HS-27A (cell line): ENCODE measurements around the gene GRID1.

Experiments
- DNase-seq: peaks from one replicate; pipeline ENCODE4 v3.0.0-alpha.2; 2012; ENCODE audit warnings: low read depth, missing footprints

Gene GRID1

DNA sequence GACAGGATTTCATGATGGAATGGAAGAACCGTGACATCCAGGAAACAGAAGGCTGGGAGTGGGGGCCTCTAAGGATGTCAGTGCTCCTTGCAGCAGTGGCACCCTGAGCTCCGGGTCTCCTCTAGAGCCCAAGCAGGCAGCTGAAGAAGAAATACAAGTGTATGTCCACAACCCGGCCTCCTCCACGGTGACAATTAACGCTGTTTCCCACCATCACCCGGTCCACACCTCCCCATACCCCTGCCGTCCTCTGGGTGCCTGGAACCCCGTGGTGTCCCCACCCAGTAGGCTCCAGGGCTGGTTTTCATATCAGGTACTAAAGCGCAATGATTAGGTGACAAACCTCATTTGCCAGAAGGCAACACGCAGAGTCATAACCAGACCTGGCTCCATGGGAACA lies 30.3 kb downstream of the GRID1 start:
- no peak for DNase-seq

DNA sequence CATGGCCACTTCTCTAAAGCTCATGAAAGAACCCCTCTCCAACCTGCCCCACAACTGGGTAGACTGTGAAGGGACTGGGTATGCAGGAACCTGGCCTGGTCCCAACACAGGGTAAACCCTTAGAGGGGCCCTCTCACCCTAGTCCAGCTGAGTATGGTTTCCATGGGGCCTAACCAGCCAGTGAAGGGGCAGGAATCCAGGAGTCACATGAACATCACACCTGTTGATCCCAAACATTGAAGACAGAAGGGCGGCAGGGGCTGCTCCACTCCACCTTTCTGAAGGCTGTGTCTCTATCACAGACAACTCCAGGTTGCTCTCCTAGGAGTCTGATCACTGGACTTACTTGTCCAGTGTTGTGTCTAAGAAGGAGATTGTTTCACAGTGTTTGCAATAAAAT lies 30.8 kb downstream of the GRID1 start:
- DNase-seq, result no peak

DNA sequence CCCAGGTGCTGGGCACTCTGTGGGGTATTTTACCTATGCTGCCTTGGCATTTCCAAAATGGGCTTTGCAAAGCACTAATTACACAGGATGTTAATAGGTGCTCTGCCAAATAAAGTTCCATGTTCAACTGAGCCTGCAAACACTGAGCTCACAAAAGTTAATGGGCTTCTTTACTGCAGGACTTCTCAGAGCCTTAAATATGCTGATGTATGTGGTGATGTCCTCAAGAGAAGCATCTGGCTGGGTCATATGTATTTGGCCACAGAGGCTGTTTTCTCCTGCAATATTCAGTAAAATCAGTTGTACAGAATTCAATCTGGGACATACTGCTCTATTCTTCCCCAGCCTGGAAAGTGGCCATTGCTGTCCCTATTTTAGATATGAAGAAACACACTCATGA lies 31.3 kb downstream of the GRID1 start:
- no peak for DNase-seq

DNA sequence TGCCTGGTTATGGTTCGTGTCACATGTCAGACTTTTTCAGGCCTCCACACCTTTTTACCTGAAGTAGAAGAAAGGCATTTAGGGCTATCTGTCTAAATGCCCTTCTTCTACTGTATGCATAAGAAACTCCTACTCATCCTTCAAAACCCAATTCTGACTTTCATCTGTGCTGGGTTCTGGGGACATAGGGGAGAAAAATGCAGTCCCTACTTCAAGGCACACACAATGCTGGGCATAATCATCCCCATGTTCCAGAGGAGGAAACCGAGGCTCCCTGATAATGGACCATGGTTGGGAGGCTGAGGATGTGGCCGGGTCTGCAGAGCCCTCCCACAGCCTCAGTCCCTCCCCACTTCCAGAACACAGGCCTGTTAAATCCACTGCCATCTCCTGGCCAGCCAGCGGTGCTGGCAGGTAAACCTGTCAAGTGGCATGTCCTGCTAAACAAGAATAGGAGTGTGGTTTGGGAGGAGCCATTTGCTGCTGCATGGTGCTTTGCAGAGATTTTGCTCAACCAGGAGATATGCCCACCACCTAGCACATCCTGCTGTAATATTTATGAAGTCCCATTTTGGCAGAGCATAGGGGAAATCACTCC lies 32.0 kb downstream of the GRID1 start:
- DNase-seq, result no peak

DNA sequence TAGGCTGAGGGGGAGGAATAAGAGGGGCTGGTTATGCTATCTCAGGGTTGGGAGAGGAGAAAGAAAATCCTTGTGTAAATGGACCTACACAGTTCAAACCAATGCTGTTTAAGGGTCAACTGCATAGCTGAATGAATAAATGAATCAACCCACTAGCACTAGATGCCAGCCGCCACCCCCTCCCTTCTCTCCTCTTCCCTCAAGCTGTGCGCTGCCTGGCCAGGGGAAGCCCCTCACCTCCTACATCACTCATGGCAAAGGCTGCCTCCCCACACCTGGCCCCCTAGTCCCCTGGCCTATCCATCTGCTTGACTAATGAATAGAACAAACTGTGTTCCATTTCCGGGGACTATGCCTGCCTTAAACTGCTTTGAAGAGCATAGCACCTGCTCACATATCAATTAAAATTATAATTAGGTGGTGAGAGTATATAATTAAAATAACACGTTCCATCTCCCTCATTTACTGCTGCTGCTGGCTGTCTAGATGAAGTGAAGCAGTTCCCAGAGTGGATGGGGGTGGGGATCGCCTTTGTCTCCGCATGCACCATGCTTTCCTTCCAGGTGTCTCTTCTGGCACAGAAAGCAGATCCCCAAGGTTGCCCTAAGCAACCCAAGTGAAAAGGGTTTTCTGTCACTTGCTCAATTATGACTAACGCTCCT lies 32.6 kb downstream of the GRID1 start:
- DNase-seq, result no peak

DNA sequence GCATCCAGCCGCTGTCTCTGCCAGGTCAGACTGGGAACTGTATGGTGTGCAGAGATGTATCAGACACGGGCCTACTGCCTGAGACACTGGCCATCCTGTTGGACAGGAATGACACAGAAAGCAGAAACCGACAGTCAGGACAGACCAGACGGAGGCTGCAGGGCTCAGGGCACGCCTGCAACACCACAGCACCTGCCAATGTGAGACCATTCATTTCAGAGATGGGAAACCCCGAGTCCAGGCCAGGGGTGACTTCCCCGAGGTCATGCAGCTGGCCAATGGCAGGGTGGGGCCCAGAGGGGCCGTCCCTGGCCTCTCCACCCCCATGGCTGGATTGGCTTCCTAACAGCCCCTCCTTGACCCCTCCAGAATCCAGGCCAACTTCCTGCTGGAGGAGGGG lies 34.7 kb downstream of the GRID1 start:
- no peak for DNase-seq

DNA sequence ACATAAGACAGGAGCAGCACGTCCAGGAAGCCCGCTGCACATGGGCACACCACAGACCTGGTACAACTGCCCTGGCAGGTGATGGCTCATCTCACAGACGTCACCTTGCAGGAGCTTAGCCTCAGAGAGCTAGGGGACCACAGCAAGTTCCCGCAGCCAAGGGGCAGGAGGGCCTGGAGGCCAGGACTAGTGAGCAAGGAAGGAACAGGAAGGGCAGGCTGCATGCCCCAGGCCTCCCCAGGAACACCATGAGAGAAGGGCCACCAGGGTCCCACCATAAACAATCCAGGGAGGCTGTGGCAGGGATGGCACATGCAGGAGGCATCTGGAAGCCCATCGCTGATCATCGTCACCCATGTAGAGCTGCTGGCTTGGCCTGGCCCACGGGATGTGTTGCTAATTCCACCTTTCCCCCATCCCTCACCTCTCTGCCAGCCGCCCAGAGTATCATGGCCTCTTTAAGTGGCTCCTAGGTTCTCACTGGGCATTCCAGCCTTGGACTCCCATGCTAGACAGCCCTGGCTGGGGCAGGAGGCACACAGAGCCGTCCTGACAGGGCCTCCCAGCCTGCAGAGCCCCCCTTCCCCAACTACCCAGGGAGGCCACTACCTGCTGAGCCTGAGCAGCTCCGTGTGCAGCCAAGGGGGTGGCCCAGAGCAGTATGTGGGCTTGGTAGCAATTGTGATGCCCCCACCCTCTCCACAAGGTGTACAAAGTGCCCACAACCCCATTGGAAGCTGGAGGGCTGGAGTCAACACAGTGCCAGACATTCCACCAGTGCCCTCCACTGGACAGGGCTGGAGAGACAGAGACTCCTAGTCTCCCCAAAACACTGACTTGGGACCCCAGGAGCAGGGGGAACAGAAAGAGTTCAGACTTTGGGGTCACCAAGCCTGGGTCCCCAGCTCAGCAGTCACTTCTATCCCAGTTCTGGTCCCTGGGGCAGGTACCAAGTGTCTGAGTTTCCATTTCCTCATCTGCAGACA lies 35.5 kb downstream of the GRID1 start:
- no peak for DNase-seq

DNA sequence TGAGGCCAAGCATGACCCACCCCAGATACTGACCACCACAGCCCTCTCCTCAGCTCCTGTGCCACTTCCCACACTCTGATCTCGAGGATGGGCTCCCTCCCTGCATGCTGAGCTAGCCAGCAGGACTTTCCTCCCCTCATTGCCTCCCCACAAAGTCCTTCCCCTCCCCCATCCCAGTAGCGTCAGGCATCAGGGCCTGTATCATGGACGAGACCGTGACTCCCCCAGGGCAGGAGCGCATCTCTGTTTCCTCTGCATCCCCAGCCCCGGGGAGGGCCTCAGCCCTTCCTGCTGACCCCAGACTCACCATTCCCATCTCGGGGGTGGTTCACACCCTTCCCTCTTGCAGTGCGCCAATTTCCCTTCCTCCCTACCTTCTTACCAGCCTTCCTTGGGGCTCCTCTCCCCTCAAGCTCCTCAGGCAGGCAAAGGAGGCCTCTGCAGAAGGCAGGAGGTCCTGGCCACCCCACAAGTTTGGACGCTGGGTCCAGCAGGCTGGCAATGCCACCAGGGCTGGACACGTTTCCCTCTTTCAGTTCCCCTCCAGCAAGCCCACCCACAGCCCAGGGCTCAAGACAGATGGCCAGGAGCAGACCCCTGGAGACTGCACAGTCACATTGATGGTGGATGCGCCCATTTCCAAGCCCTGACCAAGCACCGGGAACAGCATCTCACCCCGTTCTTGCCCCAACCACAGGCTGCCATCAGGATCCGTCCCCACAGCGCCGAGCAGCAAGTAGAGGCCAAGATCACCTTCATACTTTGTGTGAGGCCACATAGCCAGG lies 36.5 kb downstream of the GRID1 start:
- DNase-seq, result no peak

DNA sequence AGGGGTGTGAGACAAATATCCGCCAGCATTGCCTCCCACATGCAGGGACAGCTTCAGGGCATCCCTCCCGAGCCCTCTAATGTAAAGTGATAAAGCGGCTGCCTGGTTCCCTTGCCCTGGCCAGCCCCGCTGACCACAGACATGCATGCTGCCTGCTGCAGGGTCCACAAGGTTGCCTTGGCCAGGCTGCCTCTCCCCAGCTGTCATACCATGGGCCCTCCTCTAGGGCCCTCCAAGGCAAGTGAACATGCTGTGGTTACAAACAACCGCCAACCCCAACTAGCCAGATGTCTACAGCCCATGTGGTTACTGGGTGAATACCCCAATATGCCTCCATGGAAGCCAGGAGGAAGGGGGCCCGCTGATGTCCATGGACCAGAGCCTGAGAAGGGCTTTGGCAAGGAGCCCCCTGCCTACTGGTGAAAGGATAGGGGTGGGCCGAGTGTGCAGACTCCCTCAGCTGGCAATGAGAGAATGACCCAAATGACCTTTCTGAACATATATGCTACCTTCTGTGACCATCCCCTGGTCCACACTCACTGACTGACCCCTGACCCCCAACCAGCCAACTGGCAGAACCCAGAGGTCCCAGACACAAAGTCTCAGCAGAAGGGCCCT lies 37.4 kb downstream of the GRID1 start:
- DNase-seq, result no peak

DNA sequence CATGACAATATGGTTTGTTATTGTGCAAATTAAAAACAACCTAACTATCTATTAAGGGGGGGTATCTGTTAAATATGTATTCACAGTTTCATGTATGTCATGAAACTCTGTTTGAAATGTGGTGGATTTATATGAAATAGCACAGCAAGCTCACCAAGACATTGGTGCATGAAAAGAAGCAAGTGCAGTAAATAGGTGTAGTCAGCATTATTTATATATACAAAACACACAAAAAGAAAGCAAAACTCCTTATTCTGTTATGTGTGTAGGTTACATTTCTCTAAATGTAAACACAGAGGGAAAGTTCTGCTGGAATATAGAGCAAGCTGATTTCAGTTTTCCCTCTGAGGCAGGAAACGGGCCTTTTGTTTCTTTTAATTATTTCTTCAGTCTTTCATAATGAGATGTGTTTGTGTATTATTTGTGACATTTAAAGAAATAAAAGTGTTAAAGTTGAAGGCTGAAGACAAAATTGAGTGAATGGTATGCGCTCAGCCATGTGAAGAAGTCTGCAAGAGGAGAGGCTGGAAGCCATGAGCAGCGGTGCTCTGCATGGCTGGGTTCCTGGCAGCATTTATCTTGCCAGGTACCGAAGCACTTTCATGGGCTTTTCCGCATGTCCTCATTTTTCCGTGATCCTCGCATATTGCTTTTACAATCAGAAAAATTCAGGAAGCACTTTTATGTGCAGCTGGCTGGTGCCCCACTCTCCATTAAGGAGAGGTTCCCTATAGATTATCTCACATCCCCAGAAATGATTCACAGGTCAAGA lies 38.5 kb downstream of the GRID1 start:
- no peak for DNase-seq

DNA sequence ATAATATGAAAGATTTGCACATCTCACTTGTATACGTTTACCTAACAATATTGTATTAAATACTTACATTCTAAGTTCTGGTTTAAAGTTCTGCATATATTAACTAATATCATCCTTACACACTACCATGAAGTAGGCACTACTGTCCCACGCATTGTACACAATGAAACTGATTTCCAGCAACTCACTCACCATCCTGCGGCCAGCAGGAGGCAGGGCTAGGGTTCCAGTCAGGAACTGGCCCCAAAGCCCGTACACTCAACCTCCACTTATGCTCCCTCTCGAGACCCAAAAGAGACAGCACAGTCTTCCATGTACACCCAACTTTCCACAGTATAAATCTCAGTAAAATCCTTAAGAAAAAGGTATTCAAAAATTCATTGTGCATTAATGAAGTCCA lies 41.4 kb downstream of the GRID1 start:
- no peak for DNase-seq

DNA sequence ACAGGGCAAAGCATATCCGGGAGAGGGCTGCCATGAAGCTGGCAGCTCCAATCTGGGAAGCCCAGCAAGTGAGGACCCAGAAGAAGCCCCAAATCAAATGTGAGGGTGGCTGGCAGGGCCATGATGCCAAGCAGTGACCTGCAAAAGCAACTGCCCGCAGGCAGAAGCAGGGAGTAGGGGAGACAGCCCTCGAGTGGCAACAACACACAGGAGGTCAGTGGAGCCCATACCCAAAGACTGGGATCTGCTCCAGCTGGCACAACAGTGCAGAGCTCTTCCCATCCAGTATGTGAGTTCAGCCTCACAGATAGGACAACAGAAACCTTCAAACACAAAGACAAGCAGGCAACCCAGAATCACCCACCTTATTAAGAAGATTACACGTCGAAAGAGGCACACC lies 45.0 kb downstream of the GRID1 start:
- DNase-seq, result no peak

DNA sequence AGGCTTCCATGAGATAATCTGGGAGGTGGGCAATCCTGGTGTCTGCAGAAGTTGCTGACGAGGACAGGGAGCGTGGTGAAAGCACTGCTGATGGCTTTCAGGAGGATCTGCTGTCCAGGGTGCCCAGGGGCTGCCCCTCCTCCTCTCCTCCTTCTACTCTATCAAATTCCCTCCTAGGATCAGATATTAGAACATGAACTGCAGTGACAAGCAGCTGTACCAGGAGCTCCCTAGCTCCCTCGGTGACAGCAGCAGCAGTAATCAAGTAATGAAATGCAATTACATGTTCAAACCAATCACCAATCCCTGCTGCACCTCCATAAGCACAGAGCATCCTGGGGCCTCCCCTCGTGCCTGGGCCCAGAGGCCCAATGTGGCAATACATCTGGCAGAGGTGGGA lies 46.9 kb downstream of the GRID1 start:
- no peak for DNase-seq

DNA sequence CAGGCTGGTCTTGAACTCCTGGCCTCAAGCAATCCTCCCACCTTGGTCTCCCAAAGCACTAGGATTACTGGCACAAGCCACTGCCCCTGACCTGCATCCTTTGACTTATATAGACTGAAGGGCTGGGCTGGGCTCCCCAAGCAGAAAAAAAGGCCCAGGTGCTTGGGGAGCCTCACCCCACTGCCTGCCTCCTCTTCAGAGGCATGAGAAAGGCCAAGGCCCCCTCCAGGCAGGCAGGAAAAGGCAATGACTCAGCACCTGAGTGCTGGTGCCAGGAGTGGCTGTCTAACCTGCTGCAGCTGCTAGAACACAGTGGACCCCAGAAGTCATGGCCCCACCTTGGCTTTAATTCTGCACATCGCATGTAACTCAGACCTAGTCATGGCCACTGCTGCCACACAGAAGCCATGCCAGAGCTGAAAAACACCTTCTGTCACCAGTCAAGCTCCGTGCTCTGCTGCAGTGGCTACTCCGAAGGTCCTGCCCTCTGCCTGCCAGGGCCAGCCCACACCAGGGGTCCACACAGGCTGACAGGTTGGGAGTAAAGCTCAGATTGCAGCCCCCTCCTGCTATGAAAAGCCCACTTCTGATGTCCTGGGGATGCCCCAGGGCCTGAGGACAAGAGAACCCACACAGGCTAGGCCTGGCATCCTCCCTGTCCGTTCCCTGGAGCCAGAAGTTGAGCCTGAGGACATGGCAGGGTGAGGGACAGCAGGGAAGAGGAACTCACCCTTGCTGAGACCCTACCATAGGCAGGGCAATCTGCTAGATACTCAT lies 48.5 kb downstream of the GRID1 start:
- DNase-seq, result no peak

DNA sequence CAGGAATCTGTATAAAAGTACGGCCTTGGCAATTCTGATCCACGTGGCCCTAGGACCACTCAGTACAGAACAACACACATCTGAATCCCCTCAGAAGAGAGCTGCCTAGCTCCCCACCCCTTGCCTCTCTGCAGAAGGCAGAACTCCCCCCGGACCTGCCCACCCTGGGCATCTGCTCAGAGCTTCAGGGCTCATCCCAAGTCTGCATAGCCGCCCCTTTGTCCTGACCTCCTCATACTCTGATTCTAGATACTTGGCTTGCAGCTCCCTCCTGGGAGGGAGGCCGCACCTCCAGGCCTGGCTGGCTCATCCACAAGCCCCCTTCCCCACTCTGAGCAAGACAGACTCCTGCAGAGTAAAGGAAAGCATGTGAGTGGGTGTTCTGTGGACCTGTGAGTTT lies 49.6 kb downstream of the GRID1 start:
- DNase-seq, result no peak

DNA sequence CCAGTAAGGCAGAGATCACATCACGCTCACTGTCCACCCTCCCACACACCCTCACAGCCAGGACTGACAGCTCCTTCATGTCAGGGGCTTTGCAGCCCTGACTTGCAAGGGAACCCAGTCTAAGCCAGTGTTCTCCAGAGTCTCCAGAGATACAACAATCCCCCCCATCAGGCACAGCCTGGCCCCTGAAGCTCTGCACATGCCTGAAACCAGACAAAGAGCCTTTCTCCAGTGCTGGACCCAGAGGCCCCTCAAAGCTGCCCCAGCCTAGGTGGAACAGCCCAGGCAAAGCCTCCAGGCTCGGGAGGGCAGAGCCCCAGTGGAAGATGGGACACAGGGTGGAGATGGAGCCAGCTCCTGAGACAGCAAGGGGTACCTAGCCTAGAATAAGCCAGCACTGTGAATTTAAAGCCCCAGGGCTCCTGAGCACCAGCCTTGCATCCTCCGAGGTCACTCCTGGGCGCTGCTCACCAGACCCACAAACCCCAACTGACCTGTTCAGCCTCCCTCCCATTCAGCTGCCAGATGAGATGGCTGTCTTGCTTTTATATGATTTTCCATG lies 50.2 kb downstream of the GRID1 start:
- no peak for DNase-seq

DNA sequence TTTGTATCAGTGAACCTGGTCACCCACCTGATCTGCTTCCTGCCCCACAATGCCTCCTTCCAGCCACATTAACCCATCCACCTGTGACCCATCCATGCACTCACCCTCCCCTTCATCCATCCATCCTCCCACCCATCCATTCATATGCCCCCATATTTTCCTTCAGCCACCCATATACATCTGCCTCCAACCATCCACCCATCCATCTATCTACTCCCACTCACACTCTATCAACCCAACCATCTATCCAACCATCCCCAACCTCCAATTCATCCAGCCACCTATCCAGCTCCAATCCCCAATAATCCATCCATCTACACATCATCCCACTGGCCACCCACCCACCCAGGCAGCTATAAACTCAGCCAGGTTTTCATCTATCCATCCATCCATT lies 51.0 kb downstream of the GRID1 start:
- no peak for DNase-seq

DNA sequence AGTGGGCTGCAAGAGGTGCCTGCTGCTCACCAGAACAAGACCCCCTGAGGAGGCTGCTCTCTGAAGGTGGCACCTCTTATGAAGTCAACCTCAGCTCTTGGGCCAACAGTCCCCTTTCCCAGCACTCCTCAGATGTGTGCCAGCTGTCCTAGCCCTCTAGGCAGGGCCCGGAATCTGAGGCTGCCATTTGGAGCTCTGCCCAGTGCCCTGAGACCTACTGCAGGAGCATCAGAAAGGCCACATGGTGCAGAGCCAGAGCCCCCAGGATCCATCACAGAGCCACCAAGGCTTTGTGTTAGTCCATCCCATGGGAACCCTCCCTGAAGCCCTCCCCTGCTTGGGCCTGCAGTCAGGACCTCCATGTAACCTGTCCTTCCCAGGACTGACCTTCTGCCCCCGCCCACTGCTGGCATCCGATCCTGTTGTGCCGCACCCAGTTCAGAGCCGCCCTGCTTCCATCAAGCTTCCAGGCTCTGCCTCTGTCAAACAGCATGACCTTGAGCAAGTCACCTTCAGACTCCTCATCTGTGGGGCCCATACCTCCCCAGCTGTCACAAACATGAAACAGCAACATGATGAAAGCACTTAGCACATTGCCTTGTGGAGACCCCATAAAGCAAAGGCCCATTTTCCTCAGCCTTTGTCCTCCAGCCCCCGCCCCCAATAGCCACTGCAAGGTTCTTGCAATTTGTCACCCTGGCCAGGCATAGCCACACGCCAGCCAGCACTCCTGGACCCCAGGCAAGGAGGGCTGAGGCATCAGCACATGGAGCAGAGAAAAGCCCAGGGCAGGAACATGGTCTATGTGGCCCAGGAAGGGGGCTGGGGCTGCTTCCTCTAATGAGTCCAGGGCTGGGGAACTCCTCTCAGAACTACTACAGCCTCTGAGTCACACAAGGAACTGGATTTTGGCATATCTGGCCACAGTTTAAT lies 51.7 kb downstream of the GRID1 start:
- no peak for DNase-seq

DNA sequence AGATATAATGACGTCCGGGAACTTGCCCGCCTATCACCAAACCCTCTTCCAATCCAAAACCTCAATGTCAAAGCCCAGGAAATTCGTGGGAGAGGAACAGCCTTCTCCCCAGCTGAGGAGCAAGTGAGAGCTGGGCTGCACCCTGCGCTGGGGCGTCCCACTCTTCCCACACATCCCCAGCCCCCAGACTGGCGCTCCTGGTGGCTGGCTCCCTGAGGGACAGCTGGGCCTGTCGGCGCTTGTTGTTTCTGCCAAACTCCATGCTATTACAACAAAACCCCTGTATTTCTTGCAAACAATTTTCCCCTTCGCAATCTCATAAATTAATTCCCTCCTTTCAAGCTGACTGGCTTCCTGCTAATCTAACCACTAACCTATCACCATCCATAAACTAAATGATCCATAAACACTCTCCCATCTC lies 53.0 kb downstream of the GRID1 start:
- DNase-seq, result no peak
